ENCODE measurements around the gene FAM89B.

Gene FAM89B

DNA sequence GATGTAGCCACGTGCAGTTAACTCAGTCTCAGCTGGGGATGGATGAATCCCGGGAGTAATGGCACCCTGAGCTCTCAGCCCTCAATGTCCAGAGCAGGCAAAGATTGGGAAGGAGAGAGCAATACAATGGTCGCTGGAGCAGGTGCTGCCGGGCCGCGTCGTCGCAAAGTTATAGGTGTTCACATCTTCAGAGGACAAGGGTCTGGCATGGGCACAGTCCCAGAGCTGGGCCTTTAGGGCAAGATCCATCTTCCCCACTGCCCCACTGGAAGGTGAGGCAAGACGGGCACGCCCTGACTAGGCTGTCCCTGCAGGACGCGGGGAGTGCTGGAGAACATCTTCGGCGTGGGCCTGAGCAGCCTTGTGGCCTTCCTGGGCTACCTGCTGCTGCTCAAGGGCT lies 50.8 kb downstream of the FAM89B start:
- no peak overlapping the region for H3K9ac ChIP-seq
- no peak overlapping the region for H2AFZ ChIP-seq (ENCODE audit: low read depth)
- H3K79me2 ChIP-seq (ENCODE audit: insufficient read depth, low read depth): peaks cover 7% of the 10 kb centered on the region; the same call in 1 of the 2 replicates
- no peak overlapping the region for H3K27ac ChIP-seq
- H3K4me2 ChIP-seq: no peak overlapping the region
- no peak overlapping the region for H3K4me3 ChIP-seq (IDR thresholded peaks at IDR 0.05; ENCODE audit: insufficient read depth, low read depth, low read length)
- H3K36me3 ChIP-seq (ENCODE audit: insufficient read depth): no peaks in the 10 kb centered on the region
- no peaks in the 10 kb centered on the region for H3K4me1 ChIP-seq (ENCODE audit: low read depth, poor library complexity, severe bottlenecking)
- TF ChIP-seq, protein P1, sequence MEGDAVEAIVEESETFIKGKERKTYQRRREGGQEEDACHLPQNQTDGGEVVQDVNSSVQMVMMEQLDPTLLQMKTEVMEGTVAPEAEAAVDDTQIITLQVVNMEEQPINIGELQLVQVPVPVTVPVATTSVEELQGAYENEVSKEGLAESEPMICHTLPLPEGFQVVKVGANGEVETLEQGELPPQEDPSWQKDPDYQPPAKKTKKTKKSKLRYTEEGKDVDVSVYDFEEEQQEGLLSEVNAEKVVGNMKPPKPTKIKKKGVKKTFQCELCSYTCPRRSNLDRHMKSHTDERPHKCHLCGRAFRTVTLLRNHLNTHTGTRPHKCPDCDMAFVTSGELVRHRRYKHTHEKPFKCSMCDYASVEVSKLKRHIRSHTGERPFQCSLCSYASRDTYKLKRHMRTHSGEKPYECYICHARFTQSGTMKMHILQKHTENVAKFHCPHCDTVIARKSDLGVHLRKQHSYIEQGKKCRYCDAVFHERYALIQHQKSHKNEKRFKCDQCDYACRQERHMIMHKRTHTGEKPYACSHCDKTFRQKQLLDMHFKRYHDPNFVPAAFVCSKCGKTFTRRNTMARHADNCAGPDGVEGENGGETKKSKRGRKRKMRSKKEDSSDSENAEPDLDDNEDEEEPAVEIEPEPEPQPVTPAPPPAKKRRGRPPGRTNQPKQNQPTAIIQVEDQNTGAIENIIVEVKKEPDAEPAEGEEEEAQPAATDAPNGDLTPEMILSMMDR (conservative IDR thresholded peaks at IDR 0.05; ENCODE audit: low read depth, low read length): no peak
- H4K20me1 ChIP-seq (ENCODE audit: insufficient read depth): no peaks in the 10 kb centered on the region
- H3K27me3 ChIP-seq (ENCODE audit: insufficient read depth, low read depth): no peaks in the 10 kb centered on the region

All from KMS-11 (cell line).